Bone marrow (tissue), 2 donors: Measurements from ENCODE around the gene PSMB8.
A peak's percentile ranks its signal among the peaks of the same experiment; 100 is the strongest.

Experiments
- DNase-seq, 2 donors: peaks; one replicate each; lab custom pipeline; 2025; lab: John Stamatoyannopoulos, UW

Gene PSMB8

DNA sequence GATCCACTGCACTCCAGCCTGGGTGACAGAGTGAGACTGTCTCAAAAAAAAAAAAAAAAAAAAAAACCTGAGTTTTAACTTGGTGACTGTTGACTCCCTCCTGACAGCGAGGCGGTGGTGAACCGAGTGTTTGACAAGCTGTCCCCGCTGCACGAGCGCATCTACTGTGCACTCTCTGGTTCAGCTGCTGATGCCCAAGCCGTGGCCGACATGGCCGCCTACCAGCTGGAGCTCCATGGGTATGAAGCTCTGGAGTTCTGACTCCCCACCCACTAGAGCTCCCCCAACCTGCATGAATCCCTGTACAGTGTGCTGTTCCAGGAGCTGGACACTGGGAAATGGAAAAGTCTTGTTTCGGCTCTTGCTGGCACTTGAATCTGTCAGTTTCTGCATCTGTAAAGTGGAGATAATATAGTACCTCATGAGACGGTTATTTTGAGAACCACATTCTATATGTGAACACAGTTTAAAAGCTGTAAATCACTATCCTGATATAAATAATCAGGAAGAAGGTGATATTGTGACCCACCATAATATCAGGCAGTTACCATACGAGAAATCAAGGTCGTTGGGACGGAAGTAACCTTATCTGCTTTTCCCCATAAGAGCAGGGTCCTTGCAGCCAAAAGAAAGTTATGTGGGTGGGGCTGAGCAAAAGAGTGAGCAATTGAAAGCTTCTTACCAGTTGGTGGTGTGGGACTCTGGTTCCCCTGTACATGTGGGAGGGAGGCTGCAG is 13.5 kb upstream of the PSMB8 start:
- no peak for DNase-seq

DNA sequence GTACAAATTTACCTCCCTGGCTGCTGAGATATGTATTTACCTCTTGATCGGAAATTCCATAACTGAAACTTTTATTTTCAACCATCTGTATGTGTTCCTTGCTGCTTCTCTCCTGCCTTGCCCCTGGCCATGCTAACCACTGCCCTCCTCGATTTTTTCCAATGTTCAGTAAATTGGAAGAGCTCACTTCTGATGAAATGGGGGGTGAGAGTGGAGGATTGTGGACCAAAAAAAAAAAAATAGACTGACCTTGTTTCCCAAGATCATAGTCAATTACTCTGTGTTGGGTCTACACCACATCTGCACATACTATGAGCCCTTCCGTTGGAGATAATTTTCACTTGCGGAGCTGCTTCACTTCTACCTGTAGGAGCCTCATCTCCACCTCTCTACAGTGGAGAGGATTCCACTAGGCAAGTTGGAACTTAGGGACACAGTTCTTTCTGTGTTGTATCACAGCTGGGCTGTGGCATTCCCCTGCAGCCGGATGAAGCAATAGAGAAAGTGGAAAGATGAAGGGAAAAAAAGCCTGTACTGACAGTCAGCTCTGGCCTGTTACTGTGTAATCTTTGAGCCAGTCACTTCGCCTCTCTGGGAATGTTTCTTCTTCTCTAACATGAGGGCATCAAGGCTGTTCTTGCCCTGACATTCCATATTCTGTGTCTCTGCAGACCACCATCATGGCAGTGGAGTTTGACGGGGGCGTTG is 11.8 kb upstream of the PSMB8 start:
- no peak for DNase-seq

DNA sequence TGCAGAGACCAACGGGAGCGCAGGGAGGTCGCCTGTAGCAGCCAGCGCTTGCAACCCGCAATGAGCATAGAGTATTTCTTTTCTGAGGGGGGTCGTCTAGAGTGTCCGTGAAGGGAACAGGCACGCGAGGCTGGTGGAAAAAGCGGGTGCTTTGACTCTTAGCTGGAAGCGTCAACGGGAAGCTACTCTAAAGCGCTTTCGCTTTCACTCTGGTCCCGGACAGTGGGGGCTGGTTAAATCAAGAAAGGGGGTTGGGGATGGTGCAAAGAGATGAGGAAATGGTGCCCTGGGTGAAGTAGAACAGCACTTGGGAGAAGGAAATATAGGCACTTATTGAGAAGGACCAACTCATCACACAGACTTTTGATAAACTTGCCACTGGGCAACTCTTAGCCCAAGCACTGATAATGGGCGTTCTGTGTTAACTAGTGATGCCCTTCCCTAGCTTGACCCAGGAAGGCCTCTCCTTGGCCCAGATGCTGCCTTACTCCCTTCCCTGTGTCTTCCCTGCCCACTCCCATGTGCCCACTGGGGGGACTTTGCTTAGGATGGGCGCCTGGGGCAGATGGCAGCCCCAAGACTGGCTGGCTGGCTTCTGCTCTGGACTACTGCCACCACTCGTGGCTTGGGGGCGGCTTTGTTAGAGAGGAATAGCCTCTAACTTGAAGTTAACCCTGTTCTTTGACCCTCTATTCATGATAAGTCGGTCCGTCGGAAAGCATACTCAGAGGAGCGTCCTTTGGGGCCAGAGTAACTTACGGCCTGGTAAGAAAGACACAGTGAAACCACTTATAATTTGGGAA is 10.7 kb upstream of the PSMB8 start:
- peak; percentile 63 to 67 for DNase-seq

DNA sequence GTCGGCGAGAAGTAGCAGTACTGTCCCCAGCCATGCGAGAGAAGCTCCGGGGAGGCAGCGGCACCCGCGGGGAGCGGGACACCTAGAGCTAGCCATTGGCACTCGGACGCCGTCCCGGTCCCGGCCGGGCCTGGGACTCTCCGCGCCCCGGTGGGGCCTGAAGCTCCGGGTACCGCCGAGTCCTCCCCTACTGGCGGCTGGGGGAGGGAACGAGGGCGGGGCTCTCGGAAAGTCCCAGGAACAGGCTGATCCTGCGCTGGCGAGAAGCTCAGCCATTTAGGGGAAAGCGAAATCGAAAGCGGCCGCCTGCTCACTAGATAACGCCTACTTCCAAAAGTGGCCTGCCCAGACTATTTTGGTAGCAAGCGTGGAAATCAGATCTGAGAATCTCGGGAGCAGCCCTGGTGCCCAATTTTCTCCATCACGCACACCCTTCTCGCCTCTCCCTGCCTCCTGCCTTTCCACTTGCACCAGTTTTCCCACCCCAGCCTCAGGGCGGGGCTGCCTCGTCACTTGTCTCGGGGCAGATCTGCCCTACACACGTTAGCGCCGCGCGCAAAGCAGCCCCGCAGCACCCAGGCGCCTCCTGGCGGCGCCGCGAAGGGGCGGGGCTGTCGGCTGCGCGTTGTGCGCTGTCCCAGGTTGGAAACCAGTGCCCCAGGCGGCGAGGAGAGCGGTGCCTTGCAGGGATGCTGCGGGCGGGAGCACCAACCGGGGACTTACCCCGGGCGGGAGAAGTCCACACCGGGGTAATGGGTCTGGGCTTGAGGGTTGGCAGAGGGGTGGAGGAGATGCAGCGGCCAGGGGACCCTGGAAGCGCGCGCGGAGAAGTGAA is 9.9 kb upstream of the PSMB8 start, which contains the start of the genes PSMB9 and TAP1:
Gene PSMB9 (plus strand): TSS at position 652 of the 835 bp plus-strand sequence. CDS start 38 bp downstream, at position 690.
Gene TAP1 (minus strand): TSS at position 164 of the 835 bp plus-strand sequence. CDS start 68 bp downstream, at position 96.
- DNase-seq: peak; percentile 90 to 95

DNA sequence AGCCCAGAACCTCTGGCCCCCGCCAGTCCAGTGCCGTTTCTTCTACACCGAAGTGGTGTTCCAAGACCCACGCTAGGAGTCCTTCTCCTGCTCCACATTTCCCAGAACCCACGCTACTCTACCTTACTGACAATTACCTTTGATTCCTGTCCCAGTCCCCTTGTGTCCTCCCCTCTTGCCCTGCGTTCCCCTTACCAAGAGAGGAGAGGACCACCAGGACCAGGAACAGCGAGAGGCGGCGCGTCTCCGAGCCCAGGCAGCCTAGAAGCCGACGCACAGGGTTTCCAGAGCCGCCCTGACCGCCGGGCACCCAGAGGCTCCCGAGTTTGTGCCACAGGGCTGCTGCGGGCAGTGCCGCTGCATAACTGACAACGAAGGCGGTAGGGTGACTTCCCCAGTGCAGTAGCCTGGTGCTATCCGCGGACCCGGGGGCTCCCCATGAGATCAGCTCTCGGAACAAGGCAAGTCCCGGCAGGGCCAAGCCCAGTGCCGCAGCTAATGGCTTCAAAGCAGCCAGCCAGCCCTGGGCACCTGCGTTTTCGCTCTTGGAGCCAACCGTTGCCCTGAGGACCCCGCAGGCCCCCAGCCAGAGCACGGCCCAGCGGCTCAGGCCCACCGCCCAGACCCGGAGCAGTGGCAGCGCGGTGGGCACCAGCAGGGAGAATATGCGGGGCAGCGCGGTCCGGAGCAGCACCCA is 9.1 kb upstream of the PSMB8 start:
- DNase-seq: peak in 1 of 2 donors; percentile 79

DNA sequence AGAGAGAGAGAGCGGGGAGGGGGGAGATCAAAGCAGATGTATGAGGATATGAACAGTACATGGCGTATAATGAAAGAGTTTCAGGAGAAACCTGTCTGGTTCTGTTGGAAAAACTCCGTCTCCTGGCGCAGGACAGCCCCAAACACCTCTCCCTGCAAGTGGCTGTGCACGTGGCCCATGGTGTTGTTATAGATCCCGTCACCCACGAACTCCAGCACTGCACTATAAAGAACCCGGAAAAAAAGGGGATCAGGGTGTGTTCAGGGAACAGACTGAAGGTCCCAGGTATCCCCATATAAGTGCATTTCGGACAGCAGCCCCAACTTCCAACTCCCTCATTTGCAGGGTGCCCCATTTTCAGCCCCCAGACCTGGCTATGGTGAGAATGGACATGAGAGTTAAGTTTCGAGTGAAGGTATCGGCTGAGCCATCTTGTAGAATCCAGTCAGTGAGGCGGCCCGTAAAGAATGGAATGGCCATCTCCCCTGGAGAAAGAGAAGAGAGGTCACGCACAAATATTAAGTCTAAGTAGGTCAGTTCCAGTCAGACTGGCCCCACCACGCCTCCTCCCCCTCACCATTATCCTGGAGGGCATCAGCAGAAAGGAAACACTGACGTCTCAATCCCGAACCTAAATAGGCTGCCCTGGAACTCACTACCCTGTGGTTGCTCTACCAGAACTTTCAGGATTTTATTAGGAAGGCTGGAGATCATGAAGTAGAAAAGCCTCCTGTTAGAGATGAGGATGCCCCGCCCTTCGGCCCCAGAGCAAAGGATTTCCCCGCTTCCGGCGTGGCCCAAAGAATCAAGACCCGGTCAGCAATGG is 8.4 kb upstream of the PSMB8 start:
- DNase-seq: no peak

DNA sequence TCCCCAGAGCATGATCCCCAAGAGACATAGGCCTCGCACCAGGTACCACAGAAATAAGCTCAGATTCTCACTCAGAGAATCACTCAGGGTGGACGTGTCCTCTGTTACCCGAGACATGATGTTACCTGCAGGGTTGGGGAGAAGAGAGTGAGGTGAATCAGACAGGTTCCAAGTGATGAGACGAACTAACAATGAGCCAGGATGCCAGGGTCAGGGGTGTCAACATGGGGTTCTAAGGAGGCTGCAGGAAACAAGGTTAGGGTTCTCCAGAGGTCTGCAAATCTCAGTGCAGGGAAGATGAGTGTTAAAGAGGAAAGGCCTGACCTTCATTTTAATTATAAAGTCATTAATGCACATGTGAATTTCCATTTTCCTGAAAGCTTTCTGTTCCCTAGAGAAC is 7.2 kb upstream of the PSMB8 start:
- no peak for DNase-seq

DNA sequence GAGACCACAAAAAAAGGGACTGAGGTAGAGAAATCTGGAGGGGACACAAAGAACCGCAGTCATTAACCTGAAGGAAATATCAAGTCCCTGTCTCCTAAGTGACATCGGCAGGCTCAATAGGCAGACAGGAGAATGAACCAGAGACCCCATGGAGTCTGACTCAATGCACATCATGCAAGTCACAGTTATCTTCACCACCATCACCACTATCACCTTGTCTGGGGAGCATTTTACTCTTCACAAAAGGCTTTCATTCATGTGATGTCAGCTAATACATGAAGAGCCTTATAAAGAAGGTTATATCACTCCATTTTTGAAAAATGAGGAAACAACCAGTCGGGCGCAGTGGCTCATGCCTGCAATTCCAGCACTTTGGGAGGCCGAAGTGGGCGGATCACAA is 5.3 kb upstream of the PSMB8 start:
- no peak for DNase-seq

DNA sequence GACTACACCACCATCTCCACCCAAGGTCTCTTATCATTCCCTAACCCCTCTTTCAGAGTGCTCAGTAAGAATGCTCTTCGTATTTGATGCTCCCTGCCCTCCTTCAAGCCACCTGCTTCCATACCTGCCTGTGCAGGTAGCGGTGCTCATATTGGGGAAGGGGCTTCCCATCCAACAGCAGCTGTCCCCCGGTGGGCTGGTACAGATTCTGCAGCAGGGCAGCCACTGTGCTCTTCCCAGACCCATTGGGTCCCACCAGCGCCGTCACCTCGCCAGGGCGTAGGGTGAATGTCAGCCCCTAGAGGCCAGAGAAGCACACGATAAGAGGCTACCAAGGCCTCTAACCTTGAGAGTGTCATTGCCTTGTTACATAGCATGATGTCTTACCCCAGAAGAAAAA is 3.9 kb upstream of the PSMB8 start:
- no peak for DNase-seq

DNA sequence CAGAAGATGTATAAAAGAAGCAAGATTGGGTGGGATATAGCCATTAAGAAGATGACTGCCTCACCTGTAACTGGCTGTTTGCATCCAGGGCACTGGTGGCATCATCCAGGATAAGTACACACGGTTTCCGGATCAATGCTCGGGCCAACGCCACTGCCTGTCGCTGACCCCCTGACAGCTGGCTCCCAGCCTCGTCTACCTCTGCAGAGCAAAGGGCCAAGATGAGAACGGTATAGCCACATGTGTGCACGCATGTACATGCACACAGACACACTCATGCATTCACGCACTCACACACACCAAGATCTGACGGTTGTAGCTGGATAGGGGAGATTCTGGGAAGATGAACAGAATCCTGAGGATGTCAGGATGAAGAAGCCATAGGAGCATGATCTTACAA is 3.2 kb upstream of the PSMB8 start:
- DNase-seq: no peak

DNA sequence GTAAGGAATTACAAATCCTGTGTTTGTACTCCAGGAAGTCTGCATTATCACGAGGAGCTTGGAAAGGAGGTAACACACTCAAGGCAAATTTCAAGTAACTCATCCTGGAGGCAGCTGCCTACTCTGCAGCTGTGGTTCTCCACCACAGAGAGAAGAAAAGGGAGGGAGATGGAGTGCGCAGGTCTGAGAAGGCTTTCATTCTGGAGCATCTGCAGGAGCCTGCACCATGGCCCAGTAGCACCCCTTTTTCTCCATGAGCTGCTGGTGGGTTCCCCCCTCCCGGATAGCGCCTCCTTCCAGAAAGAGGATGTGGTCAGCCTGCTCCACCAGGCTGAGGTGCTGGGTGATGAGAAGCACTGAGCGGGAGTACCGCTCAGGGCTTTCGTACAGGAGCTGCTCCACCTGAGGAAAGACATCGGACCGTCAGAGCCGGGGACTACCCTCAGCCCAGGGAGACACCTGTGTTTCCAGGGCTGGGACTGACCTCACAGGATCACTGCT is 1.6 kb upstream of the PSMB8 start:
- DNase-seq: peak; percentile 6 to 22

DNA sequence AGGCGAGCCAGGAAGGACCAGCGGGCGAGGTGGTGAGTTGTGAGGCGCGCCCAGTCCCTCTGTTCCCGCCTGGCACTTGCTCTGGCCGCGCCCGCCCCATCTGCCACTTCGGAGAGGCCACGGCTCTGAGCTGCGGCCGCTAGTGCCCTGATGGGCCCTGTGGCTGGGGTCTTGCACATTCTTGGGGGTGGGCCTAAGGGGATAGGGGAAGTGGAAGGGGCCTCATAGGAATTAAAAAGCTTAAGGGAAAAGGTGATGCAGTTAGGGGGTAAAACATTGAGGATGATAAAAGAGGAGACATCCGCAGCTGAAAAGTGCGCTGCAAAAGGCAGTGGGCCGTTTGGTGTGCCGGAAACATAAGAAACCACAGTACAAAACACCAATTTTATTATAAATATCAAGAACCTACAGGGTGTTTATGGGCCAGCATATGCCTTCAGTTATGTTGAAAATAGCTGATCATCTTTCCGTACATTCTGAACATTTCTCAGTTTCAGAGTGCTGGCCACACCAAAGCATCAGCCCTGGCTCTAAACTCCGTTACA is 1.1 kb upstream of the PSMB8 start:
- DNase-seq: no peak

DNA sequence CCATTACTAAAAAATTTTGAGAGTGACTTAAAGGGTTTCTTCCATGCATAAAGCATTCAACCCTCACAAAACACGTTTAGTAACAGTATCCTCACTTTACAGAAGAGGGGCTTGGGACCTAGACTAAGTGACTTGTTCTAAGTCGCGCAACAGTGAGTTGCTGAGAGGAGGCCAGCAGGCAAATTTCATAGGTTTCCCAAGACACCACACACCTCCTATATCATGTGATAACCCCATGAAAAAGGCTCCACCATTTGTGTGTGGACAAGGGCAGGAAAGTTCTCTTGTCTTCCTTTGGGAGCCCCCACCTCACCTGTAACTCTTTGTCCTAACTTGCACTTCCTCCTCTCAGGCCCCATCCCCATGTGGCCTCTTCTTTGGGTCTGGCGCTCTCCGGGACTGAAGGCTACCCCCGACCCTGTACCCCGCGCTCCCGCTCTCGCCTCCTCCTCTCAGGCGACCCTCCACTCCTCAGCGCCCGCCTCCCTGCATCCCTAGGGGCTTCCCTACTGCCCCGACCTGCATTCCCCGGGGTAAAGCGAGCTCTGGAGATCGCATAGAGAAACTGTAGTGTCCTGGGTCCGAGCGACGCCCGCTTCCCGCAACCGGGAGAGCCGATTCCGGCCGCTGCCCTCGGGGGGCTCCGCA is 392 bp downstream of the PSMB8 start:
- DNase-seq: no peak

DNA sequence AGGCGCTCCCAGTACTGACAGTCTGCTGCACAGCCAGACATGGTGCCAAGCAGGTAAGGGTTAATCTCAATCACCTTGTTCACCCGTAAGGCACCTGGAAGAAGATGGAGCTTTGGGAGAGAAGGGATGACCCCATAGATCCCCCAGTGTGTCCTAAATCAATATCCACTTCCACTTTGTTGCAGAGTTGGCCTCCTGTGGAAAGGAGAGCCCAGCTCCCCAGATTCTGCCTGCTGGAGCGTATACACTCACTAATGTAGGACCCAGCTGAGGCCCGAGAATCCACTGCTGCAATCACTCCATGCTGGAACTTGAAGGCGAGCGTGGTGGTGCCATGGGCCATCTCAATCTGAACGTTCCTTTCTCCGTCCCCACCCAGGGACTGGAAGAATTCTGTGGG is 1.2 kb downstream of the PSMB8 start:
- no peak for DNase-seq

DNA sequence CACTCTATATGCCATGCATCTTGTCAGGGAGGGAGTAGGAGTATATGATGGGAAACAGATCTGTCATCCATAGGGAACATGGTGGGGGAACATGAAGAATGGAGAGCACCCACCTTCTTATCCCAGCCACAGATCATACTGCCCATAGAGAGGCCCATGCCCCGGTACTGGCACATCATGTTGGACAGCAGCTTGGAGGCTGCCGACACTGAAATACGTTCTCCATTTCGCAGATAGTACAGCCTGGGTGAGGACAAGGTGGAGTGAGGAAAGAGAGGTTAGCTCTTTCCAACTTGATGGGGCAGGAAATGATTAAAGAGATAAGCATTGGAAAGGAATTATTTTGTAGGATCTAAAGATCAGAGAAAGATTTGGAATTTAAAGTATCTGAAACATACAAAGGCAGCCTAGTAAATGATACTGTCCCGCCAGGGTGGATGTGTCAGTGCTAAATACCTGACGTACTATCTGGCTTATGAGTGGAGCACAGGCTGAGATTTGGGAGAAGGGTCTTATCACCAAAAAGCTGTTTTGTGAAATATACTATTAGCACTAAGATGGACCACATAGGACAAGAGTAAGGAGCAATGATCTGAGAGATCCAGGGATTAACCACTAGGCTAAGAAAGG is 1.7 kb downstream of the PSMB8 start:
- no peak for DNase-seq

DNA sequence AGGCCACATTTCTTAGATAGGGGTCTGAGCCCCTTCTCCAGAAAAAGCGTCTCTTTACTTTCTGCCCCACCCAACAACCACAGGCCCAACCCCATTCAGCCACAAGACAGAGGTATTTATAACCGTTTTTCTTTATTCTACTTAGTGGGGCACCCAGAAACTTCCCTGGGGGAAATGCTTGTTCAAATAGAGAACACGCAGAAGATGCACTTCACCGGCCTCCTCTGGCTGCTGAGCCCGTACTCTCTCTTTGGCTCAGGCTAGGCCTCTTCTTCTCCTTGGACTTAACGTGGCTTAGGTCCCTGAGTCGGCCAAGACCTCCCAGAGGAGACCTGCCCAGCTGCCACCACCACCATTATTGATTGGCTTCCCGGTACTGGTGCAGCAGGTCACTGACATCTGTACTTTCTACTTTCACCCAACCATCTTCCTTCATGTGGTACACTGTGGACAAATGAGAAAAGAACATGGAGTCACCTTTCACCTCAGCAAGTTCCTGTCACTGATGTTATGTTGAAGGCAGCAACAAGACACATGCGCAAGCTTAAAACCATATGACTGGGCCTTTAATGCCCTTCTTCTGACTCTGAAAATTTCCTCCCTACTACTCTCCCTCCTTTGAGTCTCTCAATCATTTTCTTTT is 3.1 kb downstream of the PSMB8 start:
- DNase-seq: no peak

DNA sequence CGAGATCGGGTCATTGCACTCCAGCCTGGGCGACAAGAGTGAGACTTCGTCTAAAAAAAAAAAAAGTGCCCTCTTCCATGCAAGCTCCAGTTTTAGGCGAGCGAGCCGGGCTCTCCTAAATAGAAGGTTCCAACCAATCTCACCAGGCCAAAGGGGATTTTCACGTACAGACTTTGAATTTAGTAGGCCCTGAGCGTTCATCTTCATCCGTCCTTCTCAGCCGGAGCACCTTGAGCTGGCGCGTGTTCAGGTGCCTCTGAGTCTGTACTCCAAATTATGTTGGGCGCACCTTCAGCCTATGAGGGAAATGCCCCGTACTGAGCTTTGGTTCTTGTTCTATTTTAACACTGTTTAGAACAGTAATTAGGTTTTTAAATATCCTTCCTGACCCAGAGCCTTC is 4.5 kb downstream of the PSMB8 start:
- no peak for DNase-seq
